NT2/D1 (cell line): Measurements from ENCODE around the gene IPO7.
A peak's percentile ranks its signal among the peaks of the same experiment; 100 is the strongest.

ENCODE experiments used
- DNase-seq: peaks from one replicate; pipeline ENCODE4 v3.0.0-alpha.2; 2011; ENCODE audit warnings: low read depth, low spot score
- H3K27me3 ChIP-seq: 2 replicates; pipeline ENCODE4 v1.6.0; 2011; ENCODE audit warnings: mild to moderate bottlenecking; ENCODE audit not compliant: insufficient read length, insufficient read depth
- H3K36me3 ChIP-seq: 2 replicates; pipeline ENCODE4 v1.6.1; 2011; ENCODE audit warnings: mild to moderate bottlenecking, low read length, mixed read lengths; ENCODE audit not compliant: insufficient read depth, insufficient read length
- H3K4me1 ChIP-seq: 2 replicates; pipeline ENCODE4 v1.5.1; 2011; ENCODE audit not compliant: insufficient read depth, insufficient read length
- H3K4me3 ChIP-seq: 2 replicates; pipeline ENCODE4 v1.5.1; 2011; ENCODE audit warnings: low read depth; ENCODE audit not compliant: insufficient read length
- H3K9ac ChIP-seq: 2 replicates; pipeline ENCODE4 v1.6.0; 2011; ENCODE audit warnings: low read depth; ENCODE audit not compliant: insufficient read length
- H3K9me3 ChIP-seq: 2 replicates; pipeline ENCODE4 v1.5.1; 2011; ENCODE audit warnings: mild to moderate bottlenecking, low read length; ENCODE audit not compliant: insufficient read depth
- SUZ12 ChIP-seq: IDR thresholded peaks from 2 replicates; pipeline ENCODE4 v1.6.1; 2011; ENCODE audit not compliant: insufficient read length, insufficient read depth; ENCODE audit errors: extremely low read depth
- YY1 ChIP-seq: IDR thresholded peaks from 2 replicates; pipeline ENCODE4 v1.6.1; 2011; ENCODE audit not compliant: insufficient read length, insufficient read depth
- ZNF274 ChIP-seq: IDR thresholded peaks from 2 replicates; pipeline ENCODE4 v1.6.1; 2011; ENCODE audit warnings: mild to moderate bottlenecking, low read depth, low read length

IPO7 gene

DNA sequence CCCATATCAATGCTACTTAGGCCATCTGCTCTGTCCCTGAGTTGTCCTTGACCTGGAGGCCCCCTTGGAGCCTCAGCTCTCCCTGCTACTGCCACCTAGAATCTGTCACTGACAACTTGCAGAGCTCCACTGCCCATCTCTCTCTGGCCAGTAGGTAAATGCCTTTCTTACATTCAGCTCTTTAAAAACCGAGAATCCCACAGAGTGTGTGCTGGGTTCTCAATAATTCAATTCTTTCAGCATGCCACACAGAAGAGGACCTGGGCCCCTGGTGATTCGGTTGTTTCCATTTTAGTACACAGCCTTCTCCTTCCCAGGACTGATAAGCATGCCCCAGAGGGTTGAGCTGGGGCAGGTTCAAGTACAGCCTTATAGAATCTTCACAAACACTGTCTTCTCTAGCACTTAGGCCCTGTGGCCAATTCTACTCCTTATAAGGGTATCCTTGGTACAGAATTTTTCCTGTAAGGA, 22.0 kb upstream of the IPO7 start:
- Histone ChIP-seq H3K4me1 (peaks cover 7% of the 10 kb centered on the region), H3K27me3 (no peaks in the 10 kb centered on the region), H3K9me3 (no peaks in the 10 kb centered on the region), H3K4me3 (no peak overlapping the region), H3K9ac (no peak overlapping the region), H3K36me3 (no peaks in the 10 kb centered on the region)
- TF ChIP-seq YY1, result no peak
- TF ChIP-seq ZNF274, result no peak
- no peak for DNase-seq

GRCh38 chr11:9363954-9364912, 20.2 kb upstream of the IPO7 start:
- Histone ChIP-seq H3K27me3 (no peaks in the 10 kb centered on the region), H3K36me3 (no peaks in the 10 kb centered on the region), H3K9ac (peak overlapping the region; percentile 73), H3K9me3 (no peaks in the 10 kb centered on the region), H3K4me3 (peak overlapping the region; percentile 21), H3K4me1 (peaks cover 7% of the 10 kb centered on the region)
- no peak for TF ChIP-seq YY1
- no peak for TF ChIP-seq ZNF274
- no peak for TF ChIP-seq SUZ12
- DNase-seq, result peak; percentile 94

- Histone ChIP-seq H3K4me3 (no peak overlapping the region), H3K9me3 (no peaks in the 10 kb centered on the region), H3K4me1 (peaks cover 3% of the 10 kb centered on the region), H3K9ac (no peak overlapping the region), H3K36me3 (no peaks in the 10 kb centered on the region), H3K27me3 (no peaks in the 10 kb centered on the region)
- no peak for DNase-seq
- no peak for TF ChIP-seq YY1
- TF ChIP-seq ZNF274, result no peak
- TF ChIP-seq SUZ12, result no peak
Observed at GRCh38 chr11:9367551-9367950, 16.9 kb upstream of the IPO7 start.

DNA sequence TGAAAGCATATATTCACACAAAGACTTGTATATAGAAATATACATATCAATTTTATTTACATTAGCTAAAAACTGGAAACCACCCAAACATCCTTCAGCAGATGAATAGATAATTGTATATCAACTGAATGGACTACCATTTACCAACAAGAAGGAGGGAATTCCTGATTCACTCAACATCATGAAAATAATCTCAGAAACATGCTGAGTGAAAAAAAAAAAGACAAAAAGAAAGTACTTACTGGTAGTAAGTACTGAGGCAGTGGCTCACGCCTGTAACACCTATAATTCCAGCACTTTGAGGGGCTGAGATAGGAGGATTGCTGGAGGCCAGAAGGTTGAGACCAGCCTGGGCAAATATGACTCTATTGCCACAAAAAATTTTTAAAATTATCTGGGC, 7.4 kb upstream of the IPO7 start:
- no peak overlapping the region for H3K9ac ChIP-seq
- H3K36me3 ChIP-seq, result no peaks in the 10 kb centered on the region
- no peak overlapping the region for H3K4me3 ChIP-seq
- H3K9me3 ChIP-seq, result no peaks in the 10 kb centered on the region
- no peaks in the 10 kb centered on the region for H3K4me1 ChIP-seq
- no peak for DNase-seq
- TF ChIP-seq YY1 (no peak), SUZ12 (no peak), ZNF274 (no peak)
- no peaks in the 10 kb centered on the region for H3K27me3 ChIP-seq

- TF ChIP-seq SUZ12 (no peak), ZNF274 (no peak), YY1 (no peak)
- DNase-seq, result no peak
- no peaks in the 10 kb centered on the region for H3K4me1 ChIP-seq
- no peaks in the 10 kb centered on the region for H3K27me3 ChIP-seq
- H3K9me3 ChIP-seq, result no peaks in the 10 kb centered on the region
- H3K9ac ChIP-seq, result no peak overlapping the region
- no peaks in the 10 kb centered on the region for H3K36me3 ChIP-seq
- no peak overlapping the region for H3K4me3 ChIP-seq
Observed at GRCh38 chr11:9379041-9379440, 5.4 kb upstream of the IPO7 start.

DNA sequence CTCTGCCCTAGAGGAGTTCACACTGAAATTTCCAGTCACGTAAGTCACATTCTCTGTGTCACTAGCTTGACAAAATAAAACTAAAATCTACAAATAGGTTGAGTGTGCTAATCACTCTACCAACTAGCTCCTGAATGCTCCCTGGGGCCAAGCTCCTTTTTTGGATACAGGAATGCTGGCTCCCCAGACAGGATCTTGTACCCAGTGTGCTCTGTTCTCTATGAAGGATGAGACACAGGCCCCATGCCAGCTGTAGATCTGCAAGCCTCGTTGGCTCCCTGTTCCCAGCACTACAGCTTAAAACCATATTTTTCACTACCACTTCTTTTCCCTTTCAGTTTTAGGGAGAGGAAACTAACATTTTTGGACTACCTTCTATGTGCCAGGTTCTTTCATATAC, 3.7 kb upstream of the IPO7 start:
- no peak overlapping the region for H3K4me3 ChIP-seq
- peaks cover 8% of the 10 kb centered on the region for H3K36me3 ChIP-seq
- no peaks in the 10 kb centered on the region for H3K27me3 ChIP-seq
- H3K9me3 ChIP-seq, result no peaks in the 10 kb centered on the region
- H3K9ac ChIP-seq, result no peak overlapping the region
- H3K4me1 ChIP-seq, result no peaks in the 10 kb centered on the region
- TF ChIP-seq YY1 (no peak), ZNF274 (no peak), SUZ12 (no peak)
- no peak for DNase-seq

GRCh38 chr11:9385327-9385899, 961 bp downstream of the IPO7 start:
- H3K4me1 ChIP-seq, result no peaks in the 10 kb centered on the region
- no peaks in the 10 kb centered on the region for H3K27me3 ChIP-seq
- TF ChIP-seq SUZ12 (no peak), YY1 (no peak), ZNF274 (no peak)
- no peak for DNase-seq
- H3K9me3 ChIP-seq, result no peaks in the 10 kb centered on the region
- H3K36me3 ChIP-seq, result peaks cover 47% of the 10 kb centered on the region
- H3K9ac ChIP-seq, result peak overlapping the region; percentile 99
- peak overlapping the region; percentile 99 for H3K4me3 ChIP-seq
